ENCODE results near the gene COPZ1. TPM values are rescaled to one million over a fixed set of nuclear protein-coding genes. Genes with fewer than 3 reads are reported as not detected.
"Not testable (repeated sequence)": the region's sequence is repeated elsewhere in the genome, so short reads cannot be mapped to it uniquely, and the experiment has no call there.

COPZ1 gene
- total RNA-seq, 1 donor from 2014 or later: 114 TPM

DNA sequence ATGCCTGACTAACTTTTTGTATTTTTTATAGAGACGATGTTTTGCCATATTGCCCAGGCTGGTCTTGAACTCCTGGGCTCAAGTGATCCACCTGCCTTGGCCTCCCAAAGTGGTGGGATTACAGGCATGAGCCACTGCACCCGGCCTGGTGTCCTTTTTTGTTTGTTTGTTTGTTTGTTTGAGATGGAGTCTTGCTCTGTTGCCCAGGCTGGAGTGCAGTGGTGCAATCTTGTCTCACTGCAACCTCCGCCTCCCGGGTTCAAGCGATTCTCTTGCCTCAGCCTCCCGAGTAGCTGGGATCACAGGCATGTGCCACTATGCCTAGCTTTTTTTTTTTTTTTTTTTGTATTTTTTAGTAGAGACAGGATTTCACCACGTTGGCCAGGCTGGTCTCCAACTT lies 29.3 kb downstream of the COPZ1 start:
- intact Hi-C loops (cut with micrococcal nuclease); ATAC-seq: not testable (repeated sequence)

DNA sequence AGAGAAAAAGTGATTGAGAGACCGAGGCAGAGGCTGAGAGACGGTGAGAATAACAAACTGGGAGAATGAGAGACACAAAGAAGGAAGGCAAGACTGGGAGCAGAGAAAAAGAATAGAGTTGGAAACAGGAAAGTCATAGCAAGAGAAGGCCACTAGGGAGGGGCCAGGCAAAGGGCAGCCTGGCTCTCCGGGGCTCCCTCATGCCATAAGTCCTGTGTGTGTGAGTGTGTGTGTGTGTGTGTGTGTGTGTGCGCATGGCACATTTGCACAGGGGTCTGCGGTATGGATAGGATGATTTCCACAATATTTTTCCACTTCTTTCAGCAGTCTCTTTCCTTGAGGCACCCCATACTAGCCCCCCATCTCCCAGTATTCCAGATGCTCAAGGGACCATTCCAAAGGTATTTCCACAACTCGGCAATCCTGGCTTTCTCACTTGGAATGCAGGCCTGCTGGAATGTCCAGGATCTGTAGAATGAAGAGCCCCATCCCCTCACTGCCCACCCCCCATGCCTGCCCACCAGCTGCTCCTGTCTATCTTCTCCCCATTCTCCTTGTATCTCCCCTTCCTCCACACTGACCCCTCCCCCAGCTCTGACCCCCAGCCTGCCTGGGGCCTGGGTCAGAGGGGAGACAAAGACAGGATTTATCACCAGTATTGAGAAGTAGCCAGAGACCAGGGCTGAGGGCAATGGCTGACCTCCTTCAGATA lies 30.3 kb downstream of the COPZ1 start:
- intact Hi-C loops (cut with micrococcal nuclease): no loop called here
- ATAC-seq: no peak

More for the DNA sequence above, 29.3 kb downstream of the COPZ1 start:
- DNase-seq: not testable (repeated sequence)

DNA sequence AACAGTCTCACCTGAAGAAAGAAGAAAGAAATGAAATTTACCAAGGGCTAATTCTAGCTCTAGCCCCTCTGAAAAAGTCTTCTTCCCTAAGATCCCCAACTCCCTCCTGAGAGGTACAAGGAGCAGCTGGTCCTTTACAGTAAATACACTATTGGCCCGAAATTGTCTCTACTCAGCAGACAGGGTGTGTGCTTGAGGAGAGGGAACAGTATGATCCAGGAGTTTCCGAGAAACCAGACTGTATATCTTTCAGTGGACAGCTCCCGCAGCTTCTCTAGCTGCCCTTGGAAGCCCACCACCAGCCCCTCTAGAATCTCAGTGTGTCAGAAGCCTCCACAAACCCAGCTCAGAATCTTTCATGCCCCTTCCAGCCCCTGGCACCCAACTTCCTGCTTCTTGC lies 31.3 kb downstream of the COPZ1 start:
- intact Hi-C loops (cut with micrococcal nuclease): no loop called here
- DNase-seq (no peak), ATAC-seq (no peak)

More for the DNA sequence above, 30.3 kb downstream of the COPZ1 start:
- no peak for DNase-seq

DNA sequence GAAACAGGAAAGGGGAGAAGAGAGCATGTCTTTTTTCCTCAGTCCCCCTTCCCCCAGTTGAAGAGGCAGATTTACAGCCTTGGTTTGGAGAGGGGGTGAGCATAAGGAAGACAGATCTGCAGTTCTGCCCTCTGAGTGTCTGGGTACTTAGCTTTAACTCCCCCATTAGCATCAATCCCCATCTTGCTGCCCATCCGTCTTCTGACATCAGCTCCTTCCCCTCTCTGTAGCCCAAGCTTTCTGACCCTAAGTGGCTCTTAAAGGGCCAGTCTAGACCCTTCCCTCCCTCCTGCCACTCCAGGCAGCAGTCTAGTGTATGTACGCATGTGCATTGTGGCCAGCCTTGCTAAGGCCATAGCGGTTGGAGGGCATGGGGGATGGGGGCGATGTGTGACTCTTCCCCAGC lies 32.0 kb downstream of the COPZ1 start:
- ATAC-seq: no peak
- intact Hi-C loops (cut with micrococcal nuclease): no loop called here

DNA sequence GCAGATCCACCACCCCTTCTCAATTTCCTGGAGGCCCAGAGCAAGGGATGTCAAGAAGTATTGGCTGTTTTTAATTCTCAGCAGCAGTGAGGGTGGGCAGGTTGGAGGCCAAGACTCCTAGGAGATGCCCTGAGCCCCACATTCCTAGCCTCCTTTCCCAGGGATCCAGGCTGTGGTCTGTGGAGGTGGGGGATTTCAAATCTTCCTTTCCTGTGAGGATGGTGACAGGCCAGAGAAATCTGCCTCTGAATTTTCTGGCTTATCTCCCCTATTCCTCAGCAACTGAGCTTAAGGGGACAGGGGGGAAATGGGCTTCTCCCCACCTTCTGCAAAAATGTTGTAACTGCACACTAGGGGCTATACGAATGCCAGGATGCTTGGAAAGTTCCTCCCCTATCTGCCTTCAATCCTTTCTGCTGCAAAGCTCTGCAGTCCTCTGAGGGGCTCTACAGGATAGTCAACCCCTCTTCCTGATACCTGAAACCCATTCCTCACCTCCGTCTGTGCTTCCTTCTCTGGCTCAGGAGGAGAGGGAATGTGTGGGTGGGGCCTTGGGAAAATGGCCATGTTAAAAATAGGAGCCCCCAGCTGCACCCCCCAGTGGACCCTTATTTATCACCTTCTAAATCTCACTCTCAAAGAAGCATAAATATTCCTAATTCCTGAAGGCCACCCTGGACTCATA lies 32.7 kb downstream of the COPZ1 start:
- intact Hi-C loops (cut with micrococcal nuclease): no loop called here
- ATAC-seq (no peak), DNase-seq (no peak)

More for the DNA sequence above, 32.0 kb downstream of the COPZ1 start:
- DNase-seq: no peak

DNA sequence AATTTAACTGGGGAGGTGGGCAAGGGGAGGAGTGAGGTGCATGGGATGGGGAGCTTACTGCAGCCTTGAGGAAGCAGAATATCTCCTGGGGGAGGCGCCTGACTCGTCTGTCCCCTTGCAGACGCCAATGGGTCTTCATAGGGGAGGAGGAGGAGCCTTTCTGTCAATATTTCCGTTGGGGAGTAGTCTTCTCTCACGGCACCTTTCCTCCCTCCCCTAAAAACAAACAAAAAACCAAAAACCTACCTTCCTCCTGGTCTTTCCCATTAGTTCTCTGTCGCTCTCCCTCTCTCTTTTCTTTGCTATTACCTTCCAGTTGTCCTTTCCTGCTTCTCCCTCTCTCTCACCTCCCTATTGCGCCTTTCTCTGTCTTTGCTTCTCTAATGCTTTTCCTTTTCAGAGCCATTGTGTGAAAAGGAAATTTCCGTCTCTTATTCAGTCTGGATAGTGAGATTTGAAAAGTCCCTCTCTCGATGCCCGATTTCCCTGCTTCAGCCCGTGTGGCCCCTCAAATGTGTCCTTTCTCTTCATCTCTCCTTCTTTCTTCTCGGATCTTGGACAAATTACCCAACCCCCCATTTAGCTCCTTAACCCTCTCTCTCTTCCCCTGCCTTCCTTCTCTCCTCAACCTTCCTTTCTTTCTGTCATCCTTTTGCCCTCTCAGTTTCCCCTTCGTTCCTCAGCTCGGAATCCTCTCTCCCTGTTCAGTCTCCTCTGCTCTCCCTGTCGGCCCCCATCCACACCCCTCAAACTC lies 33.4 kb downstream of the COPZ1 start:
- intact Hi-C loops (cut with micrococcal nuclease): no loop called here
- ATAC-seq (no peak), DNase-seq (no peak)

DNA sequence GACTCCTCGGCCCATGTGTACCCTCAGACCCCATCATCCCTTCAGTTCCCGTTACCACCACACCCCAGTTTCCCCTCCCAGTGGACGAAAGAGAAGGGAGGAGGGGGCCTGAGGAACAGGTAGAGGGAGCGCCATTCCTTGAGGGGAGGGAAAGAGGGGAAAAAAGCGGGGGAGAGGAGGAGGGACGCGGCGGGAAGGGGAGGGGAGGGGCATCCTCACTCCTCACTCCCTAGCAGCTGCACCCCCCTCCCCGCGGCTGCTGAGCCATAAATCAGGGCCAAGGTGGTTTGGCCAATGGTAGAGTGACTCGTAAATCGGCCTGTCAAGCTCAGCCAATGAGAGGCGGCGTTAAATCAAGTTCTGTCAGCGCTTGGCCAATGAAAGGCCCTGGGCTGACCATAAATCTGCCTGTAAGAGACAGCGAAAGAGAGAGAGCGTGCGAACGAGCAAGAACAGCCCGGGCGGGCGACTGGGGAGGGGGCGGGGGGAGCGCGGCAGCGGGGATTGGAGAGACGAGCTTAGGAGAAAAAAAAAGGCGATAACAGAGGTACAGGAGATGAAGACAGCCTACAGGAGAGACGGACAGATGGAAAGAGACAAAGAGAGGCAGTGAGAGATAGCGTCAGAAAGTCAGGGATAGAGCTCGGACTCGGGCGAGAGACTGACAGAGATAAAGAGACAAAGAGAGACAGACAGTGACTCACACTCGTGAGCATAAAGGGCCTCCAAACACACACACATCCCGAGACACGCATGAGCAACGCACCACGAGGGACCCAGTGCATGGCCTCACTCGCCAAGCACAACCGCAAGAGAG lies 34.2 kb downstream of the COPZ1 start:
- intact Hi-C loops (cut with micrococcal nuclease): no loop called here
- DNase-seq (peak; percentile 95), ATAC-seq (peak; percentile 96)

DNA sequence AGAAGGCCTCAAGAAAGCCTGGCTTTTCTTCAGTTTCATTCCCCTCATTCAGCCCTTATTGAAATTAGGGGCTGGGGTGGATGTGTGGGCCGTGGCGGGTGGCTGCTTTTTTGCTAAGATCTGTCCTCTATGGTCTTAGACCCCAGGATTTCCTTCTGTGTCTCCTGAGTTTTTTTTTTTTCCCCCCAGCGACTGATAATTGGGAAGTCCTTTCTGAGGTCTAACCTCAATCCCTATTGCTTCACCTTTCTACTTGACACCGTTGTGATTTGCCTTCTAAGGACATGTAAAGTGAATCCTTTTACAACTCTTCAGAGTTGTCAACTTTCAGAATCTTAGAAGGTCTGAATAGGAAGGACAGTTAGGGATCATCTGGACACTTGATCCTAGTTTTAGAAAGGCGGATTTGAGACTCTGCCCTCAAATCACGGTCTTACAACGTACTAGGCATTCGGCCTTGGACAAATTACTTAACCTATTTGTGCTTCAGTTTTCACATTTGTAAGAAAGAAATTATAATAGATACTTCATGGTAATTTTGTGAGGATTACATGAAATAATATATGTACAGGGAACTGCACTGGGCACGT lies 34.9 kb downstream of the COPZ1 start:
- intact Hi-C loops (cut with micrococcal nuclease): loop anchor here (5.0 kb wide), 1 partner anchor 143 kb away; no protein-coding TSS in a partner anchor
- ATAC-seq: no peak

DNA sequence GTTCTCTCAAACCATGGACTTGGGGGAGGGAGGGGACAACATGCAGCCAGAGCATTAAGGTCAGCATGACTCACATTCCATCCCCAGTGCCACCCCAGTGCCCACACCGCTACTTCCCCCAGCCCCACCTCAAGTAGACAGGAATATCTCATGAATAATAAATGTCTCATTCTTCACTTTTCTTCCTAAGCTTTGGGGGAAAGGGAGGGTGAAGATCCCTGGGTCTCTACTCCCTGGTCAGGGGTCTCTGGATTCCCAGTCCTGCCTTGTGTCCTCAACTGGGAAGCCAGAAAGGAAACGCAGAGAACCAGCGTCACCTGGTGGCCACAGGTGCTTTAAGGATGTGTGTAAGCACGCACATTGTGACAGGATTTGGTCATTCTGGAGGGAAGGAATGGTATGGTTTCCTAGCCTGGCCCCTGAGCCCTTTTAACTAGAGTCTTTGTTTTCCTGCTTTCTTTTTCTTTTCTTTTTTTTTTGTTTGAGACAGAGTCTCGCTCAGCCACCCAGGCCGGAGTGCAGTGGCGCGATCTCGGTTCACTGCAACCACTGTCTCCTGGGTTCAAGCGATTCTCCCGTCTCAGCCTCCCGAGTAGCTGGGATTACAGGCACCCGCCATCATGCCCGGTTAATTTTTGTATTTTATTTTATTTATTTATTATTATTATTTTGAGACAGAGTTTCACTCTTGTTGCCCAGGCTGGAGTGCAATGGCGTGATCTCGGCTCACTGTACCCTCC lies 36.0 kb downstream of the COPZ1 start:
- peak; percentile 21 for ATAC-seq
- peak; percentile 85 for DNase-seq
- intact Hi-C loops (cut with micrococcal nuclease): loop anchor here (5.0 kb wide), 1 partner anchor 144 kb away; no protein-coding TSS in a partner anchor

More for the DNA sequence above, 34.9 kb downstream of the COPZ1 start:
- DNase-seq: no peak

DNA sequence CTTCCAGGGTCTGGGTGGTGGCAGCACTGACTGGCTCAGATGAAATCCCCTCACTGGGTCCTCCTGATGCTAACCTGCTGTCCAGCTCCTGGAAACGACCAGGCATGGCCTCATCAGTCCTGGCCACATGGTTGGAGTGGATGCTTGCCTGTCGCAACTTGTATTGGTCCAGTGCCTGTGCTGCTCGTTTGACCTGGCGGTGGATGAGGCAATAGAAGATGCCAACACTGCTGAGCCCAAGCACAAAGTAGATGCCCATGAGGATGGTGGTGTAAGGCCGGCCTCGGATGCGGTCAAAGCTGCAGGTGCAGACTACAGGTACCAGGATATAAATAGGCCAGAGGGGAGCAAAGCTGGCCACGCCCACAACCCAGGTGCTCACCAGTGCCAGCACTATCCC lies 38.1 kb downstream of the COPZ1 start:
- intact Hi-C loops (cut with micrococcal nuclease): loop anchor here (5.0 kb wide), 1 partner anchor 146 kb away; no protein-coding TSS in a partner anchor
- no peak for DNase-seq
- no peak for ATAC-seq

DNA sequence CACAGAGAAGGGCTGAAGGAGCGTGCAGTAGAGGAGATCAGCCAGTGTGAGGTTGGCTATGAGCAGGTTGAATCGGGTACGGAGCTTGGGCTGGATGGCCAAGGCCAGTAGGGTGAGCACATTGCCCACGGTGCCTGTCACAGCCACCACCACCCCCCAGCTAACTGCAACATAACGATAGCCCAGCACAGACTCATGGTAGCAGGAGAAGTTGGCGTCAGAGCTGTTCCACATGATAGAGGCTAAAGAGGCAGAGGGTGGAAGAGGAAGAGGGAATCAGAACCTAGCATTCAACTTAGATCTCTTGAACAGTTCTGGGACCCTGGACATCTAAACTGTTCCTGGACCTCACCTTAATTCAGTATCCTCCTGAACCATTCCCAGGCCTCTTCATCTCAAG lies 38.7 kb downstream of the COPZ1 start:
- no peak for DNase-seq
- intact Hi-C loops (cut with micrococcal nuclease): loop anchor here (5.0 kb wide), 1 partner anchor 146 kb away; no protein-coding TSS in a partner anchor
- no peak for ATAC-seq

DNA sequence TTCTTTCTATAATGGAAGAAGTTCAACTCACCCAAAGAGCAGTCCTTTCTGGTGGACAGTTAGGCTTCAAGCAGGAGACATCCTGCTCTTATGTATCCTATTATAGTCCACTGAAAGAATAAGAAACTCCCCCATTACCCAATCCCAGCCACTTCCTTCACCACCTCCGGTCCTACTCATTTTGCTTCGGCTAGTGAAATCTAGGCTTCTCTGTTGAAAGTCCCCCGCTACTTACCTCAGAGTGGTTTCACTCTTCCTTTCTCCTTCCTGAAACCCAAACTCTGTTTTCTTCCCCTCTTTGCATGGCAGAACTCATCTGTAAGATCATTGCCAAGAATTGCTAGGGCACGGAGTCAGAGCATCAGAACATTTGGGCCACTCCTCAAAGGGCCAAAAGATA lies 39.5 kb downstream of the COPZ1 start, which contains the start of gene GPR84:
TSS of gene GPR84 (minus strand) at position 74 of the 400 bp plus-strand sequence. CDS start 635 bp downstream, outside the sequence.
- DNase-seq (no peak), ATAC-seq (no peak)
- intact Hi-C loops (cut with micrococcal nuclease): loop anchor here (5.0 kb wide), 1 partner anchor 147 kb away; no protein-coding TSS in a partner anchor

DNA sequence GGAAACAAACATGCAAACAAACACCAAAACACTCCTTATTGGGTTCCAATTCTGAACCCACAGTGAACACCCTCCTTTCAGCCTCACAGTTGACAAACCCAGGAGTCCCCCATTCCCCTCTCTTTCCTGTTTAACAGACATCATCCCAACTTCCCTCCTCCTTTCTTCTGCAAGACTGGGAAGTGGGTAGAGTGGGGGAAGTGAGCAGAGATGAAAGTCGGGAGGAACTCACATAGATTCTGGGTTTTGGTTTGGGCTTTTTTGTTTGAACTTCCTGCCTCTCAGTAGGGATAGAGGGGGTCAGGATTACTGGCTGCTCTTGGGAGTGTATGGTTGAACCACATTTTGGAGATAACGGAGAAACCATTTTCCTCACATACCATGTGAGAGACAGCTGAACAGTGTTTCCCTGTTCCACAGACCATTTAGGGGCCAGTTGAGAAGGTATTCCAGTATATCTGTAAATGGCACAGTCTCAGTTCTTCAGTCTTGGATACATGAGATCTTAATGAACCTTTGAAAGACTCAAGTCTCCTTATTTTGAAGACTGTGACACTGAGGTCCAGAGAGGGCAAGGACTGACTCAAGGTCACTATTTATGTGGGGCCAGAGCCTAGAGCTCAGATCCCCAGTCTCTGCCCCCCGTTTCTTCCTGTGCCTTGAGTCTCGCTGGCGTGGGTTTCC lies 43.2 kb downstream of the COPZ1 start:
- no peak for ATAC-seq
- intact Hi-C loops (cut with micrococcal nuclease): no loop called here
- no peak for DNase-seq

DNA sequence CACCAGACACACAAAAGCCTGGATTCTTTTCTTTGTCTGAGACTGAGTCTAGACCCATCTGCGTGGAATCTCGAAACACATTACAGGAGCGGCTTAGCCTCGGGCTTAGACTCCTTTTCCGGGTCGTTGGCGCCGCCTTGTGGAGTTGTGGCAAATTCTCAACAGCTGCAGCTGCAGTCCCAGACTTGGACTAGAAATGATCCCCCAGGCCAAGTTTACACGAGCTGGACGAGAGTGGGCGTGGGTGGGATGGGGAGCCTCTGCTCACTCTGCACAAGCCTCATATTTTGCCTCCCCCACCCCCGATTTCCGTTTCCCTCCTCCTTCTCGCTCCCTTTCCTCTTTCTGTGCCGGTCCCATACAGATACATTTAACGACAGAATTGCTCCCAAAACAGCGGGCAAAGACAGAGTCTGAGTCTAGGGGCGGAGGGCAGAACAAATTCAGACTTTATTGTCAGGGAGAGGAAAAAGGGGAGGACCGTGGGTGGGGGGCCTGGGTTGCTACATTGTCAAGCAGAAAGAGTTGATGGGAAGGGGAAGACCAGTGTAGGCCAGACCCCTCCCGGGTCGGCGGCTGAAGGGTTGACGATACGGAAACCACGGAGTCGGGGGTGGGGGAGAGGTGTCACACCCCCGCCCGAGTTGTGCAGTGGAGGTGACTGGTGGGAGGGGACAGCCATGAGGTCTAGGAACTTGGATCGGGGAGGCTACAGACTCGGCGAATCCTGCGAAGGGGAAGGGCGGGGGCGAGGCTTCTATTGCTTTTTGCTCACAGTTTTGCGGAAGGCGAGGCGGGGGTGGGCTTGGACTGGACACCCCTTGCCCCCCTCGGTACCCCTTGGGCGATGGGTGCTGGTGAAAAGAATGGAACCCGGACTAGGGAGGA lies 44.0 kb downstream of the COPZ1 start:
- intact Hi-C loops (cut with micrococcal nuclease): no loop called here
- DNase-seq: peak; percentile 92
- ATAC-seq: peak; percentile 64

DNA sequence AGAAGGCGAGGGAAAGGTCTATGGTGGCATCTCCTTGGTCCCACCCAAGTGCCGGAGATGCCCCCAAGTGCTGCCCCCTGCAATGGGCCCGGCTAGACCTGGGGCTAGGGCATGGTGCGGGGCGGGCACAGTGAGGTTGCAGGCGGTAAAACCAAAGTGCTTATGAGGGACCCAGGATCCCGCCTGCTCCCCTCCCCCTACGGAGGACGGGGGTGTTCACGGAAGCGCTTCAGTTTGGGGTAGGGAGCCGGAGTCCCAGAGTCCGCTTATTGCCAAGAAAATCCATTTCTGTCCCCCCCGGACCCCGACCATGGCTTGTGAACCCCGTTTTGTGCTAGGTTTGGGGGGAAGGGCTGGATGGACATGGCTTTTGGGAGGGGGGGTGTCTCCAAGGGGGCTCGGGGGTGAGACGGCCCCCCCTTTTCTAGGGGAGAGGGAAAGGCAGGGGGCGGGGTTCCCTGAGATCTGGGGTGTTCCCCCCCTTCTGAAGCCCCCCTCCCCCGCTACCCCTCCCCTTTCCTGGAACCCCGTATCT lies 44.7 kb downstream of the COPZ1 start:
- ATAC-seq (peak; percentile 3), DNase-seq (no peak)
- intact Hi-C loops (cut with micrococcal nuclease): no loop called here

DNA sequence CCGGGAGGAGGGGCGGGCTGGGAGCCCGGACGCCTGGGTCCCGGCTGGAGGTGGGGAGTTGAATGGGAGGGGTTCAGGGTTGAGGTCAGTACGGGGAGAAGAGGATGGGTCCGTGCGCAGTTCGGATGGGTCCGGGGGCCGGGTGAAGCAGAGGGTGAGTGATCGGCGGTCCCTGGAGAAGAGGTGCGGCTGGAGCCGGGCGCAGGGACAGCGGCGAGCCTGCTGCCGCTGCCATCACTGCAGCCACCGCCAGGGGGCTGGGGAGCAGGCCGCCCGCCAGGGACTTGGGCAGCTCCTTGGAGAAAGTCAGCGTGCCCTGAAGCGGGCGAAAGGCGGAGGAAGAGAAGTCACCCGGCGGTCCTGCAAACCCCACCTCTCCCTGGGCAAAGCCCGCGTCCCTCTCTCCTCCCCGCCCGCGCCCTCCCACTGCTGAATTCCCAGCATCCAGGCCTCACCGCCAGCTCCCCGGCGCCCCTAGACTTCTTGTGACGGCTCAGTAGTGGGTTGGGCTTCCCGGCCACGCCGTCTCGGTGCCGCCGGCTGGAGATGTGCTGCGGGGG lies 45.3 kb downstream of the COPZ1 start:
- DNase-seq (peak; percentile 87), ATAC-seq (peak; percentile 68)
- intact Hi-C loops (cut with micrococcal nuclease): no loop called here

All from left ventricle myocardium superior (tissue), 1 donor.